Middle frontal gyrus (tissue), 1 donor: ENCODE measurements around the gene ZNF532.

Source experiments
- DNase-seq: peaks from one replicate; pipeline ENCODE4 v3.0.0-alpha.2; 2015; ENCODE audit warnings: low spot score; ENCODE audit errors: extremely low spot score

Gene ZNF532

GRCh38 chr18:58977223-58977622 is 112.5 kb downstream of the ZNF532 start:
- DNase-seq: no peak

GRCh38 chr18:58977801-58978200 is 113.1 kb downstream of the ZNF532 start:
- no peak for DNase-seq

- no peak for DNase-seq
These were observed 114.2 kb downstream of the ZNF532 start for GRCh38 chr18:58978916-58979315.

GRCh38 chr18:58979615-58980014 is 114.9 kb downstream of the ZNF532 start:
- no peak for DNase-seq

GRCh38 chr18:58980991-58981390 is 116.3 kb downstream of the ZNF532 start:
- DNase-seq: no peak

GRCh38 chr18:58983260-58984155 is 118.8 kb downstream of the ZNF532 start:
- DNase-seq: no peak

GRCh38 chr18:58988600-58988999 is 123.9 kb downstream of the ZNF532 start:
- no peak for DNase-seq

GRCh38 chr18:58989184-58989759 is 124.6 kb downstream of the ZNF532 start:
- DNase-seq: no peak

GRCh38 chr18:58990720-58991119 is 126.0 kb downstream of the ZNF532 start:
- no peak for DNase-seq

GRCh38 chr18:58991167-58991798 is 126.6 kb downstream of the ZNF532 start:
- no peak for DNase-seq

GRCh38 chr18:58992301-58993231 is 127.9 kb downstream of the ZNF532 start:
- no peak for DNase-seq

GRCh38 chr18:58993260-58993659 is 128.6 kb downstream of the ZNF532 start:
- no peak for DNase-seq

- no peak for DNase-seq
These were observed 131.0 kb downstream of the ZNF532 start for GRCh38 chr18:58995663-58996062.

GRCh38 chr18:58996131-58996641 is 131.5 kb downstream of the ZNF532 start:
- no peak for DNase-seq

GRCh38 chr18:58996696-58997095 is 132.0 kb downstream of the ZNF532 start:
- DNase-seq: no peak

- no peak for DNase-seq
These were observed 133.2 kb downstream of the ZNF532 start for GRCh38 chr18:58997811-58998337.

GRCh38 chr18:58998401-58999203 is 133.9 kb downstream of the ZNF532 start:
- DNase-seq: peak; percentile 52

- DNase-seq: no peak
These were observed 136.5 kb downstream of the ZNF532 start for GRCh38 chr18:59001166-59001565.

GRCh38 chr18:59001721-59002120 is 137.0 kb downstream of the ZNF532 start:
- DNase-seq: no peak
